Activated CD8-positive, alpha-beta memory T cell treated with anti-CD3 and anti-CD28 coated beads, Interleukin-2, amount 50 U/mL, for 48 hours (primary cell): ENCODE measurements around the gene MED14.

ENCODE experiments used
- DNase-seq: peaks from one replicate; pipeline ENCODE4 v3.0.0-alpha.2; 2020

MED14 gene

DNA sequence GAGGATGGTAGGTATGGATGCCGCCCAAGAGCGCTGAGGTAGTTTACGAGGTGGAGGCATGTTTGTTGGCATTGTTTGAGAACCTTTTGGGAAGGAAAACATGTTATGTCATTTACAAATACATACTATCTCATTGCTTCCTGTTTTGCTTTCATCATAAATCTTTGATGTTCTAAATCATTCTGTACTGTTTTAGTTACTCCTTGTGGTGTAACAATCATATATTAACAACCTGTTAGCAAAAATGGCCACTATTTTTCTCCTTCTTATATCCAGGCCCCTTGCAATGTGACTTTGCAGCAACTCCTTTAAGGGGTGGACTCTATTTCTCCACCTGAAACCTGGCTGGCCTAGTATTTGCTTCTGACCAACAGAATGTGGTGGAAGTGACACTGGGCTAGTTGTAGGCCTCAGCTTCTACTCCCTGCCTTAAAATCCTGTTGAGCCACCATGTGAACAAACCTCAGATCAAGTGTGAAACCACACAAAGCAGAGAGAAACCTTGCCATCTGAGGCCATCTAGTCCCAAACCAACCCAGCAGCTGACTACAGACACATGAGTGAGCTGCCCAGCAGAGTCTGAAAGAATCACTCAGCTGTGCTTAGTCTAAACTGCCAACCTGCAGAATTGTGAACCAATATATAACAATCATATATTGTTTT lies 72.1 kb downstream of the MED14 start:
- no peak for DNase-seq

DNA sequence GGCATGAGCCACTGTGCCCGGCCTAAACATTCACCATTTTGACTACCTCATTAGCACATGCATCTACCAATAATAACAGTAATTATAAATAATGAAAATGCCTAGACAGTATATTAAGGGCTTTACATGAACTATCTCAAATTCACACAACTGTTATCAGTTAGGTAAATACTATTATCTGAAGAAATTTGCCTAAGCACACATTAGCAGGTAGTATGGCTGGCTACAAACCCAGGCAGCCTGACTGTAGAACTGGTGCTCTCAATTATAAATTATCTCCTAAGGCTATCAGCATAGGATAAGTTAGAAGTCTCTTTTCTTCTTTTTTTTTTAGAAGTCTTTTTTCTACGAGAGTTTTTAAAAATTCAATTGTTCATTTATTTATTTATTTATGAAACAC lies 73.9 kb downstream of the MED14 start:
- no peak for DNase-seq

DNA sequence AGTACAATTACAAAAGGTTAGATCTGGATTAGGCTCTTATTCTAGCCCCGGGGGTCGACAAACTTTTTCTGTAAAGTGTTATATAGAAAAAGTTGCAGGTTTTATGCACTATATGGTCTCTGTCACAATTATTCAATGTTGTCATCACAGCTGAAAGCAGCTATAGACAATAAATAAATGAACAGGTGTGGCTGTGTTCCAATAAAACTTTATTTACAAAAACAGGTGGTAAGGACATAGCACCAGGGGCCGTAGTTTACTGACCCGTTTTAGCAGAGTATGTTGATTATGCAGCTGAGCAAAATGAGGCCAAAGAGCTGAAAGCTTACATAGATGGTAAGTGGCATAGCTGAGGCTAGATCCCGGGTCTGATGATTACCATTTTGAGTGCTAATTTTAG lies 75.0 kb downstream of the MED14 start:
- no peak for DNase-seq

DNA sequence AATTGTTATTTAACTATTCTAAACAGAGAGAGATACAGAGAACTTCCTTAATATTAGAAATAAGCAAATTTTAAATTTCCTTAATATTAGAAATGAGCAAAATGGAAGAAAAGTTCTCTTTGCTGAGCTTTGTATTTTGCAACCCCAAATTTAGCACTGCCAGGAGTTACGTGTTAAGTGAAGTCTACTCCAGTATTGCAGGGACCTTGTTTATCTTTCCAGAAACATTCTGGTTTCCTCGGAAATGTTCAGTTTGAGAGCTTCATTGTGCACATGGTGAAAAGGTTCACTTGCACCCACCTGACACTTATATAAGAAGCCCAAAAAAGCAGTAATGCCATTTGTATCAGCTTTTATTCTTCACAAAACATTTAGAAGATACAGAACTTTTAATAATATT lies 81.8 kb downstream of the MED14 start:
- DNase-seq = no peak

DNA sequence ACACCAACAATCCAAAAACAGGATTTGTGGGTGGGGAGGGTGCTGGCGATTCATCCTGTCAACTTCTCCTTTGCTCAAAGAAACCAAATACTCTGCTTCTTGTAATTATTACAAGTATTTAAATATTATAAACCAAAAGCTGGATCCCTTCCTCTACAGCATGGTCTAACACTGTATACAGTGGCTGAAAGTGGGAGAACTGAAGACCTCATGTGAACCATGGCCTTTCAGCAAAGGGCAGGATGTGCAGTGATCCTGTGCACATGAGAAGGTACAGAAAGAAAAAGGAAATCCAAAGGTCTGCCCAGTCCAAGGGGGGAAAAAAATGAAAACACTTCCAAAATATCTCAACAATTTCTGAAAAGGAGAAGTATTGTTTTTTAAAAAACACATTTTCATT lies 82.7 kb downstream of the MED14 start:
- DNase-seq = no peak

DNA sequence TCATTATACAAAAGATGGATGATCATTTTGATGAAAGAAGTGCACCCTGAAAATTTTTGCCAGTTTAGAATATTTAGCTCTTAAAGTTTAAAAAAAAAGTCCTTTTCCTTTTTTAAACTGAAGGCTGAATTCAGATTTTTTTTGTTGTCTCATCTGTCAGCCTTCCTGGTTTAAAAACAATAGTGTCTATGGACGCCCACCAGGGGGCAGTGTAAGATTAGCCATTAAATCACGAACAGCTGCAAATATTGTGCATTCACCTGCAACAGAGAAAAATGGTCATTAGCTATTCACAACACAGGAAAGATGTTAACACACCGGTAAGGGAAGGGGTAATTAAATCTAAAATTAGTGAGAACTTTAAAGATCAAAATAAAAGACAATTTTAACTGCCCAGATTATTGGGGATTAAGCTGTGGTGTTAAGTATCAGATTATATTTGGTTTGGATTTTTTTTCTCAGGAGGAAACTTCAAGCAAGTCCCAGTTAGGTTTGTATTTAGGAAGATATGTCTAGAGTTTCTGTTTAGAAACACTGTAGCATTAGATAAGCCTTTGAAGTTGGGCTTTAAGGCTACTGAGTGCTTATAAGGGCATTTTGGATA lies 83.6 kb downstream of the MED14 start:
- DNase-seq = peak; percentile 70

DNA sequence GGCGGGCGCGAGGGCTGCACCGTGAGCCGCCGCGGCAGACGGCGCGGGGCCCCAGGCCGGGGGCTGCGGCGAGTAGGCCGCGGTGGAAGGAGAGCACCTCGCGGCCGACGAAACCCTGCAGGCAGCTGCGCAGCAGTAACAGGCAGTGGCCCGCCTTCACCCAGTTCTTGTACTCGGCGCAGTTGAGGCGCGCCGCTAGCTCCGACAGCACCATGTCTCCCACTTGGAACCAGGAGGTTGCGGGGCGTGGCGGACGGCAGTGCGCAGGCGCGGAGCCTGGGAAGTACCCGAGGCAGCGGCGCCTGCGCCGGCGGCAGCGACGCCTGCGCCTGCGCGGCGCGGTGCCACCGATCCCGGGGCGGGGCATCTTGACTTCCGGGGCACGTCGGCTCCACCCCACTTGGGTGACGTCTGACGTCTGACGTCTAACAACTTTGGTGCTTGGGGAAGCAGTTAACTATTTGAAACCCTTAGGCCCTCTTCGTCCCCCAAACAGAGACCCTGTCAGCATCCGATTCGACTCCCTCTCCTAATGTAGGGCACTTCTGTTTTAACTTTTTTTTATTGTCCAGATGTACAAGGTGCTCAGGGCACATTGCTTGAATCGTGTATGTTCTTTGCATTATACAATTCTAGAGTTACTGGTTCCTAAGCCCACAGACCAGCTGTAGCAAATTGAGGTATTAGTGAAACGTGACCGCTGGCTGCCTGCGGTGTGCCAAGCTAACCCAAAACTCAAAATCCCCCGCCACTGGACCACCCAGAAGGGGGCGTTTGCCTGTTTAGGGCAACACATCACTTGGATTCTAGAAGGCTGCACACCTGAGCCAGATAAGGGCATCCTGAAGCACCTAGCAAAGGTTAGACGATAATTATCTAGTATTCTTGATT lies 87.8 kb downstream of the MED14 start, which contains the start of gene CXorf38:
CXorf38 (minus strand) TSS at position 255 of the 891 bp plus-strand sequence; CDS start at position 214, 41 bp downstream.
- DNase-seq = peak; percentile 92

DNA sequence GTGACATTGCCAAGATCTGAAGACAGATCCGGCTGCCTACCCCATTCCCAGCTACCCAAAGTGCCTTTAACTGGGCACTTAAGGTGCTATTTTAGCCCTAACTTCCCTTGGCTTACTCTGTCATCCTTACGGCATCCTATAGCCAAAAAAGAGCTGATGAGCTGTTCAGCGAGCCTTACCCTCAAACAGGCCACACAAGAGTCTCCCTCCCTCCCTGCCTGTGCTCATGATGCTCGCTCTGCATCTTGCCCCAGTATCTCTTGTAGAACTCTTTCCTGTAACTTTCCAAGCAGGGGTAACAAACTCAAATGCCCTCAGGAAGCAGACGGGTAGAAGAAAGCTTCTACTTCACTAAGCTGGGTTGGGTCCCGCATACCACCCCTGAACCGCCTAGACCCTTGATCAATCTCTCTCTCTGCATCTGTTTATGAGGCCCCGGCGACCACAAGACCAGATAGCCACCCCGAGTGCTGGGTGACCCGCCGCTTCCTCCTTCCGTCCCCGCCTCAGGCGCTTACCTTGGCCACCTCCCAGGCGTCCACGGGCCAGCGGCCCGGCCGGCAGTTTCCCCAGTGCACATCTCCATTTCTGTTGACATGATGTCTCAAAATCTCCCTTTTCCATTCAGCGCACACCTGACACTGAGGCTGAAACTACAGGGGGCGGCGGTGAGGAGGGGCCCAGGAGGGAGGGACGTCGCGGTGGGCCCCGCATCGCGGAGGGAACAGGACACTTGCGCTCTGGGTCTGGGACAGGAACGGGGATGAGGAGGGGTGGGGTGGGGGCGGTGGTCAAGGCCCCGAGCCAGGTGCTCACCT lies 88.6 kb downstream of the MED14 start:
- peak; percentile 58 for DNase-seq

DNA sequence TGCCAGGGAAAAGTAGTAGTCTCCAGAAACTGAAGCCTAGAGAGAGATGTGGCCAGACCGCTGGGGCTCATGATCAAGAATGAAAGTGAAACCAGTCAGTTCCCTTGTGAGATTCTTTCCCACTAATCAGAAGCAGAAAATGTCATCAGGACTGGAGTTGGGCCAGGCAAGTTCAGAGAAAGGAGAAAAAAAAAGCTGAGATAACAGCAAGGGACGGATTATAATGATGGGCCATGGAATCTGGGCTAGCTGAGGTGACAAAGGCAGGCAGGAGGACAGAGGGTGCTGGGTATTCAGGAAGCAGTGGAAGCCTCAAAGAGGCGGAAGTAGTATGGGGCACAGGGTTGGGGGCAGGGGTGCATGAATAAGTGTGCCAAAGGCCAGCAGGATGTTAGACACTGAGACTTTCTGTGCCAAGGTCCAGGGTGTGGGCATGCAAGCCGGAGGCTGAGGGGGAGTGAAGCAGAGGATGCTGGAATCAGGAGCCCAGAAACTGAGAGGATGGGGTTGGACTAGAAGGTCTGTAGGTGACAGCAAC lies 90.5 kb downstream of the MED14 start:
- DNase-seq = peak; percentile 54

DNA sequence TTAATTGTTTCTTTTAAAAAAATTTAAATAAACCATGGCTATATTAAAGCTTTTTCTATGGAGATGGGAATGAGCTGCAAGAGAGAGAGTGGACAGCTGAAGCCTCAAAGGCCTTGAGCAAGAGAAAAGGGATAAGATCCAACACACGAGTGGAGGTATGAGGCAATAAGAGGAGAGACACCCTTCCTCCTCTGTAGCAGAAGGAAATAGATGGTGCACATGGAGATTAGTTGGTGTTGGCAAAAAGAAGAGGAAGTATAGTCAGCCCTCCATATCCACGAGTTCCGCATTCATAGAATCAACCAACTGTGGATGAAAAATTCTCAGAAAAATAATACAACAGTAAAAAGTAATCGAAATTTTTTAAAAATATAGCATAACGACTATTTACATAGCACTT lies 91.2 kb downstream of the MED14 start:
- DNase-seq = no peak

DNA sequence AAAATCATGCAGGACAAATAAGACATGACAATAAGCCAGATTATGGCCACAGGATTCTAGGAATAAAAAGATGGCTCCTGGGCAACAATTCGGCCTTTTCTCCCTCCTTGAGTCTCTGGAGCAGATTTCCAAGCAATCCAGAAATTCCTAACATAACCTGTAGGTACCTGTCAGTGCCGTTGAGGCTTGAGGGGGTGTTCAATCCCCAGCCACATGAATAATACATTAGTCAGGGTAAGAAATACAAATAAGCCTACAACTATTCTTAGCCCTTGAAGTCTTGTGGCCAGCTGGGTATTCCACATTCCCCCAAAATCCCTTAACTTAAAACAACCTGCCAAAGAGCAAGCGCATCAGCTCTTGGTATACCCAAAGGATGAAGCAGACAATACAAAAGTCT lies 97.7 kb downstream of the MED14 start:
- DNase-seq = no peak

DNA sequence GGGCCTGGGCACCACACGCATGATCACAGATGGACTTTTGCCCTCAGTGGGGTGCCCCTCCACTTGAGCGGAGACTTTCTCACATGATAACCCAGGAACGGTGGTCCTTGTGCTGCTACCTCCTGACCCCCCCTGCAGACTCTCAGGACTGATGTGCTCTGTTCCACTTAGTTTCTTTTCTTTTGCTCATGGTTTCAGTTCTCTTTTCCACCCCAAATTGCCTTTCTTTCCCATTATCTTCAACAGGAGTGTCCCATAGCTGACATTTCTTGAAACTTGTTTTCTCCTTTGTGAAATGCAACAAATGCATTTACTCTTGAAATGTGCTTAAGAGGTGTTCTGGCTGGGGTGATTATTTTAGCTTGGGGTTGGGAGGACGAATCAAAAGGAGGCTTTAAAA lies 103.1 kb downstream of the MED14 start:
- DNase-seq = no peak

DNA sequence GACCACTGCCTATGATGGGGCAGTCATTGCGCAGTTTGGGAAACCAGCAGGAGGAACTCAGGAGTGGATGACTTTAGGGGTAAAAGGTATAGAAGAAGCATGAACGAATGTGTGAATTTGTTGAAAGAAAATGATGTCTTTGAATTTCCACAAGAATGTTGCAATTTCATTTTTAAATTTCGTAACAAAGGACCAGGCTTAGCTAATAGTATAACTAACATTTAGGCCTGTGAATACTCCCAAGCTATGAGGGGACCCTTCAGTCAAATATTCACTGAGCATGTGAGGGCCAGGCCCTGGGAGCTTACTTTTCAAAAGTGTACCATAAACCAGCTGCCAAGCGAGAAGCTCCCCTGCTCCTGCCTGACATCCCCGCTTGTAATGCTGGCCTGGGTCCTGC lies 106.8 kb downstream of the MED14 start:
- no peak for DNase-seq

DNA sequence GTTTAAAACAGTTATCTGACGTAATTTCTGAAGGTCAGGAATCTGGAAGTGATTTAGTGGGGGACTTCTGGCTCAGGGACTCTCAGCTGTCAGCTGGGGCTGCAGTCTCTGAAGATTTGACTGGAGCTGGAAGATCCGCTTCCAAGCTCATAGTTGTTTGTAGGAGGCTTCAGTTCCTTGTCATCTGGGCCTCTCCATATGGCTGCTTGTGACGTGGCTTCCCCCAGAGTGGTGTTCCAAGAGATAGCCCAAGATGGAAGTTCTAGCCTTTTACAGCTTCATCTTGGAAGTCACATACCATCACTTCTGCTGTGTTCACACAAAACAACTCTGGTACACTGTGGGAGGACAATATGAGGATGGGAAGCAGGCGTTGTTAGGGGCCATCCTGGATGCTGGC lies 110.0 kb downstream of the MED14 start:
- no peak for DNase-seq

DNA sequence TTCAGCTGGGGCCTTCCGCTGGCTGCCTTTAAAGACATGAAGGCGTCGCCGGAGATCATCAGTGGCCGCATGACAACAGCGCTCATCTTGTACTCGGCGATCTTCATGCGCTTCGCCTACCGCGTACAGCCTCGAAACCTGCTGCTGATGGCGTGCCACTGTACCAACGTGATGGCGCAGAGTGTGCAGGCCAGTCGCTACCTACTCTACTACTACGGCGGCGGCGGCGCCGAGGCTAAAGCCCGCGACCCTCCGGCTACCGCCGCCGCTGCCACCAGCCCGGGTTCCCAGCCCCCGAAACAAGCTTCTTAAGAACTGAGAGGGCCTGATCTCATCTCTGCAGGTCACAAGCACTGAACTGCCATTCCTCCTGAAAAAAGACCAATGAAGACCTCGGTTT lies 111.7 kb downstream of the MED14 start:
- no peak for DNase-seq

DNA sequence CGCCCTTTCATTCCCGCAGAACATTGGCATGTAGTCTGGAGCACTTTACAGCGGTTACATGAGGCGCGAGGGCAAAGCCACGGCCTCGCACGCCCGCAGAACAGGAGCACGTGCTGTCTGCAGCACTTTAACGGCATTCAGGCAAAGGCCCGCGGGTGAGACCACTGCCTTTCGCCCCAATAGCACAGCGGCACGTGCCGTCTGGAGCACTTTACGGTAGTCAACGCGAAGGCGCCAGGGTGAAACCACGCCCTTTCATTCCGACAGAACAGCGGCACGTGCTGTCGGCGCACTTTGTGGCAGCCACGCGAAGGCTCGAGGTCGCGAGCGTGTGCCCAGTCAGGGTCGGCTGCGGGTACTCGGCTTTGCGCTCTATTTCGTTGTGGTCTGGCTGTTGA lies 112.2 kb downstream of the MED14 start, which contains the start of gene MPC1L:
MPC1L (plus strand) TSS at position 290 of the 398 bp plus-strand sequence. CDS start 138 bp downstream, outside the sequence.
- DNase-seq = no peak

DNA sequence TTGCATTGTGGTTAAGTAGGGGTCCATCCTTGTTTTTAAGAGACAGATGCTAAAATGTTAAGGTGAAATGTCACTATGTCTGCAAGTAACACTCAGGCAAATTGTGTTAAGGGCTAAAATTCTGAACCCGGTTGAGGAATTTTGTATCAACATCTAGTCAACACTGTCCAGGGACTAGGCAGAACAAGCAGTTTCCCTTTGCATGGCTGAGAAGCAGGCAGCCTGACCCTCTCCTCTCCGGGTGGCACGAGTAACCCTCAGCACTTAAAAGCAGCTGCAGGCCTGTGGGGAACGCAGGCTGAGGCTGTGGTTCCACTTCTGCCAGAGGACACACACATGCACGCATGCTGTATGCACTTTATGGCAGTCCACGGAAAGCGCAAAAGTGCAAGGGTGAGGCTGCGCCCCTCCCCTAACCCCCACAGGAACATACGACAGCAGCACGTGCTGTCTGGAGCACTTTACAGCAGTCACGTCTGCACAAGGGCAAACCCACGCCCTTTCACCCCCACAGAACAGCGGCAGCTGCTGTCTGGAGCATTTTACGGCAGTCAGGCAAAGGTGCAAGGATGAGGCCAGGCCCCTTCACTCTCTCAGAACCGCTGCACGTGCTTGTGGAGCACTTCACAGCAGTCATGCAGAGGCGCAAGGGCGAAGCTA lies 112.7 kb downstream of the MED14 start:
- DNase-seq = no peak

DNA sequence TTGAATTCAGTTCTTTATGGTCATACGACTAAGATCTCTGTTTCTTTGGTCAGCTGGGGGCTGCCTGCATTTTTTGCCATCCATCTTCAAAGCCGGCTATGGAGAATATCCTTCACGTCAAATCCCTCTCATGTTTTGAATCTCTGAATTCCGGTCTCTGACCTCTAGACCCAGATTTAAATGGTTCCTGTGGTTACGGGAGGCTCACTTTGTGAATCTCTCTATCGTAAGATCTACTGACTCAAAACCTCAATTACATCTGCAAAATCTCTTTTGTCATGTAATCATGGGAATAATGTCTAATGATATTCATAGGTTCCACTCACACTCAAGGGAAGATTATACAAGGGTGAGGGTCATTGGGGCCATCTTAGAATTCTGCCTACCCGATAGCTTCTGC lies 117.8 kb downstream of the MED14 start:
- no peak for DNase-seq

DNA sequence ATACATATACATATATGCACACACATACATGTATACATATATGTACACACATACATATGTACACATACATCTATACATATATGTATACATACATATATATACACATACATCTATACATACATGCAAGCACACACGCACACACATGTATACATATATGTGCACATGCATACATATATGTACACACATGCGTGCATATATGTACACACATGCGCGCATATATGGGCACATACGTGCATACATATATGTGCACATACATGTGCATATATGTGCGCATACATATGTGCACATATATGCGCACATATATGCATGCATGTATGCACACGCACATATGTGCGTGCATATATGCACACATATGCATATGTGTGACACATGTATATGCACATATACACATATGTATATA lies 119.4 kb downstream of the MED14 start:
- no peak for DNase-seq

DNA sequence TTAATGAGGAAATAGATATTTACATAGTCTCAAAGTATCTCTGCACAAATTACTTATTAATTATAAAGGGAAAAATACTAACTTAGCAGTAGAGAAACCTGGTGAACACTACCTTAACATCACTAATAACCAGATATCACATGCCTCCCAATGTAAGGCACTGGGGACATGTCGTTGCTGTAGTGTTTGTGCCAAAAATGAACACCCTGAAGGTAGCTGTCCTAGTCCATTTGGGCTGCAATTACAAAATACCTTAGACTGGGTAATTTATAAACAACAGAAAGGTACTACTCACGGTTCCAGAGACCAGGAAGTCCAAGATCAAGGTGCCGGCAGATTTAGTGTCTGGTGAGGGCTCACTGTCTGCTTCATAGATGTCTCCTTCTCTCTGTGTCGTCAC lies 122.8 kb downstream of the MED14 start:
- no peak for DNase-seq

DNA sequence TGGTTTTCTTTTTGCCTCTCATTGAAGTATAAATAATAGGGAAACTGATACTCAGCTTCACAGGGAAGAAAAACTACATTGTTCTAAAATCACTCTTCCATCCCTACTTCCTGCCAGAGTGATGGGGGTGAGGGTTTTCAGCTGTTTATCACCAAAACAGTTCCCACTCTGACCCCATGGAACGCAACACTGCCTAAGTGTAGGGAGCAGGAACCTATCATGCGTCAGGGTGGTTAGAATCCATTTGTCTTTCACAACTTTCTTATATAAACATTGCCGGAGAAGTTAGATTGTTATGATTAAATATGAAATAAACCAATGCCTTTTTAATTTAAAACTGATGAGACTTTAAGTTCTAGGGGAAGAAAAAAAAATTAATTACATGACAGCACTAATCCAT lies 128.0 kb downstream of the MED14 start:
- no peak for DNase-seq

DNA sequence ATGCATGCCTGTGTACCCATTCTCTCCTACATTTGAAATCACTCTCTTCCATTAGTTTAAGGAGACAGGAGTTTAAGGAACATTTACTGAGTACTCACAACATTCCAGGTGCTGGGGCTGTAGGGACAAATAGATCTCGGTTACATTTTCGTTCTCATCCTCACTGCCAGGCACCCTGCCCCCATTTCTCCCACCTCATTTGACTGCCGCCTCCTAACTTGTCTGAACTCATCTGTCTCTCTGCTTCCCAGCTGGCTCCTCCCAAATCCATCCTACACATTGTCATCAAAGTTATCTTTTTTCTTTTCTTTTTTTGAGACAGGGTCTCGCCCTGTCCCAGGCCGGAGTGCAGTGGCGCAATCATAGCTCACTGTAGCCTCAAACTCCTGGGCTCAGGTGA lies 131.9 kb downstream of the MED14 start:
- DNase-seq = no peak
